Mucosa of rectum (tissue), 2 donors: Measurements from ENCODE around the gene ADORA3.

Experiments
- H3K27ac ChIP-seq, 2 donors: one replicate each; pipeline ENCODE4 v1.7.0; 2013; ENCODE audit warnings: inconsistent platforms in 2 of 2, low read depth in 2 of 2, low read length in 2 of 2
- H3K27me3 ChIP-seq, 2 donors: one replicate each; pipeline ENCODE4 v1.7.0; 2013; ENCODE audit warnings: low read length in 2 of 2; ENCODE audit not compliant: control insufficient read depth in 2 of 2, insufficient read depth in 2 of 2
- H3K36me3 ChIP-seq, 2 donors: one replicate each; pipeline ENCODE4 v1.7.0; 2013; ENCODE audit warnings: low read length in 2 of 2; ENCODE audit not compliant: control insufficient read depth in 2 of 2, insufficient read depth in 2 of 2
- H3K4me1 ChIP-seq, 2 donors: one replicate each; pipeline ENCODE4 v1.7.0; 2013; ENCODE audit warnings: low read length in 2 of 2, mild to moderate bottlenecking in 1 of 2; ENCODE audit not compliant: control insufficient read depth in 2 of 2, insufficient read depth in 2 of 2
- H3K4me3 ChIP-seq, 2 donors: one replicate each; pipeline ENCODE4 v1.7.0; 2013; ENCODE audit warnings: low read length in 2 of 2
- H3K9ac ChIP-seq, 2 donors: one replicate each; pipeline ENCODE4 v1.7.0; 2013; ENCODE audit warnings: low read length in 2 of 2, low read depth in 1 of 2, mild to moderate bottlenecking in 1 of 2
- H3K9me3 ChIP-seq, 2 donors: one replicate each; pipeline ENCODE4 v1.7.0; 2013; ENCODE audit warnings: low read length in 2 of 2; ENCODE audit not compliant: control insufficient read depth in 2 of 2
- donor health status: healthy.
- donor health status: Normal muscosa, but diverticular disease.

ADORA3 gene

GRCh38 chr1:111467865-111468716, 35.3 kb downstream of the ADORA3 start:
- Histone ChIP-seq H3K36me3 (peaks cover 16 to 22% of the 10 kb centered on the region in 2 donors), H3K9ac (no peak overlapping the region), H3K27ac (no peak overlapping the region), H3K27me3 (no peaks in the 10 kb centered on the region), H3K9me3 (no peaks in the 10 kb centered on the region), H3K4me1 (peaks cover 0 to 3% of the 10 kb centered on the region in 2 donors), H3K4me3 (no peak overlapping the region)

GRCh38 chr1:111466480-111466879, 37.0 kb downstream of the ADORA3 start:
- no peaks in the 10 kb centered on the region for H3K9me3 ChIP-seq
- H3K27ac ChIP-seq: no peak overlapping the region
- H3K4me1 ChIP-seq: peaks cover 0 to 3% of the 10 kb centered on the region in 2 donors
- H3K36me3 ChIP-seq: peaks cover 22 to 38% of the 10 kb centered on the region in 2 donors
- H3K27me3 ChIP-seq: no peaks in the 10 kb centered on the region
- no peak overlapping the region for H3K4me3 ChIP-seq
- H3K9ac ChIP-seq: no peak overlapping the region

- Histone ChIP-seq H3K27me3 (no peaks in the 10 kb centered on the region), H3K9ac (no peak overlapping the region), H3K27ac (no peak overlapping the region), H3K9me3 (no peaks in the 10 kb centered on the region), H3K4me3 (no peak overlapping the region), H3K4me1 (peaks cover 0 to 3% of the 10 kb centered on the region in 2 donors), H3K36me3 (peaks cover 23 to 45% of the 10 kb centered on the region in 2 donors)
These were observed 37.7 kb downstream of the ADORA3 start for GRCh38 chr1:111465754-111466153.

GRCh38 chr1:111463029-111463683, 40.3 kb downstream of the ADORA3 start:
- Histone ChIP-seq H3K27ac (no peak overlapping the region), H3K27me3 (no peaks in the 10 kb centered on the region)

GRCh38 chr1:111462370-111463028, 40.9 kb downstream of the ADORA3 start:
- Histone ChIP-seq H3K4me3 (no peak overlapping the region), H3K36me3 (peaks cover 33 to 53% of the 10 kb centered on the region in 2 donors), H3K9me3 (no peaks in the 10 kb centered on the region), H3K4me1 (no peaks in the 10 kb centered on the region), H3K9ac (no peak overlapping the region), H3K27me3 (no peaks in the 10 kb centered on the region), H3K27ac (no peak overlapping the region)

More at GRCh38 chr1:111463029-111463683, 40.3 kb downstream of the ADORA3 start:
- no peaks in the 10 kb centered on the region for H3K9me3 ChIP-seq
- no peak overlapping the region for H3K4me3 ChIP-seq
- peaks cover 34 to 49% of the 10 kb centered on the region in 2 donors for H3K36me3 ChIP-seq
- H3K4me1 ChIP-seq: no peaks in the 10 kb centered on the region
- no peak overlapping the region for H3K9ac ChIP-seq

- no peaks in the 10 kb centered on the region for H3K27me3 ChIP-seq
- H3K9ac ChIP-seq: no peak overlapping the region
- H3K4me3 ChIP-seq: no peak overlapping the region
- no peak overlapping the region for H3K27ac ChIP-seq
- peaks cover 40 to 60% of the 10 kb centered on the region in 2 donors for H3K36me3 ChIP-seq
- H3K9me3 ChIP-seq: no peaks in the 10 kb centered on the region
- H3K4me1 ChIP-seq: no peaks in the 10 kb centered on the region
These were observed 41.7 kb downstream of the ADORA3 start for GRCh38 chr1:111461765-111462164.

GRCh38 chr1:111455642-111456031, 47.8 kb downstream of the ADORA3 start:
- H3K27me3 ChIP-seq: no peaks in the 10 kb centered on the region
- no peak overlapping the region for H3K9ac ChIP-seq
- no peak overlapping the region for H3K4me3 ChIP-seq
- H3K36me3 ChIP-seq: peaks cover 61 to 62% of the 10 kb centered on the region in 2 donors
- no peaks in the 10 kb centered on the region for H3K9me3 ChIP-seq
- peaks cover 12 to 16% of the 10 kb centered on the region in 2 donors for H3K4me1 ChIP-seq
- H3K27ac ChIP-seq: no peak overlapping the region

- H3K27ac ChIP-seq: no peak overlapping the region
These were observed 48.4 kb downstream of the ADORA3 start for GRCh38 chr1:111454859-111455641.

GRCh38 chr1:111453706-111454105, 49.7 kb downstream of the ADORA3 start:
- Histone ChIP-seq H3K4me1 (peaks cover 19 to 25% of the 10 kb centered on the region in 2 donors), H3K4me3 (no peak overlapping the region), H3K36me3 (peaks cover 45 to 48% of the 10 kb centered on the region in 2 donors)

More at GRCh38 chr1:111454859-111455641, 48.4 kb downstream of the ADORA3 start:
- no peak overlapping the region for H3K9ac ChIP-seq
- H3K9me3 ChIP-seq: no peaks in the 10 kb centered on the region
- no peaks in the 10 kb centered on the region for H3K27me3 ChIP-seq
- no peak overlapping the region for H3K4me3 ChIP-seq
- H3K4me1 ChIP-seq: peaks cover 17 to 22% of the 10 kb centered on the region in 2 donors
- H3K36me3 ChIP-seq: peaks cover 57 to 59% of the 10 kb centered on the region in 2 donors

More at GRCh38 chr1:111453706-111454105, 49.7 kb downstream of the ADORA3 start:
- H3K9ac ChIP-seq: no peak overlapping the region
- H3K27ac ChIP-seq: no peak overlapping the region
- no peaks in the 10 kb centered on the region for H3K27me3 ChIP-seq
- no peaks in the 10 kb centered on the region for H3K9me3 ChIP-seq
